Inflammatory macrophage treated with lipopolysaccharide for 1 hour (primary cell): ENCODE data around the gene RALGPS1.

Source experiments
- DNase-seq, 2 donors: peaks; one replicate each; pipeline ENCODE4 v3.0.0-alpha.2; 2020 to 2022

RALGPS1 gene

DNA sequence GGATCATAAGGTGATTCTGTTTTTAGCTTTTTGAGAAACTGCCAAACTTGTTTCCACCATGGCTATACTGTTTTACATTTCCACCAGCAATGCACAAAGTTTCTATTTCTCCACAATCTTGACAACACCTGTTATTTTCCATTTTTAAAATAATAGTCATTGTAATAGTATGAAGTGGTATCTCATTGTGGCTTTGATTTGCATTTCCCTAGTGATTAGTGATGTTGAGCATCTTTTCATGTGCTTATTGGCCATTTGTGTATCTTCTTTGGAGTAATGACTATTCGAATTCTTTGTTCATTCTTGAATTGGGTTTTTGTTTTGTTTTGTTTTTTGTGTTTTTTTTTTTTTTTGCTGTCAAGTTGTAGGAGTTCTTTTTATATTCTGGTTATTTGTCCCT is 354.9 kb downstream of the RALGPS1 start:
- no peak for DNase-seq
